Endothelial cell of hepatic sinusoid (primary cell): ENCODE results near the gene TMEM119.

ENCODE experiments used
- in situ Hi-C: cut with HindIII; loops from 2 replicates; pipeline ENCODE4 v1.10.0; 2017; ENCODE audit warnings: low sequenced_read_pairs

The TMEM119 gene

DNA sequence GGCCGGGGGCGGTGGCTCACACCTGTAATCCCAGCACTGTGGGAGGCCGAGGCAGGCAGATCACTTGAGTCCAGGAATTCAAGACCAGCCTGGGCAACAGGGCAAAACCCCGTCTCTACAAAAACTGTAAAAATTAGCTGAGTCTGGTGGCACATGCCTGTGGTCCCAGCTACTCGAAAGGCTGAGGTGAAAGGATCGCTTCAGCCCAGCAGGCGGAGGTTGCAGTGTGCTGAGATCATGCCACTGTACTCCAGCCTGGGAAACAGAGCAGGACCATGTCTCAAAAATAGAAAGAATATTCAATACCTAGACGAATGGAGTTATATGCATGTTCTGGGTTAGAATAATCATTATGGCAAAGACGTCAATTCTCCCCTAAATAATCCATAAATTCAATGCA lies 42.5 kb downstream of the TMEM119 start:
- in situ Hi-C loops = loop anchor here (25.0 kb wide), 1 partner anchor 557 kb away; the partner anchor contains the start of gene ACACB

DNA sequence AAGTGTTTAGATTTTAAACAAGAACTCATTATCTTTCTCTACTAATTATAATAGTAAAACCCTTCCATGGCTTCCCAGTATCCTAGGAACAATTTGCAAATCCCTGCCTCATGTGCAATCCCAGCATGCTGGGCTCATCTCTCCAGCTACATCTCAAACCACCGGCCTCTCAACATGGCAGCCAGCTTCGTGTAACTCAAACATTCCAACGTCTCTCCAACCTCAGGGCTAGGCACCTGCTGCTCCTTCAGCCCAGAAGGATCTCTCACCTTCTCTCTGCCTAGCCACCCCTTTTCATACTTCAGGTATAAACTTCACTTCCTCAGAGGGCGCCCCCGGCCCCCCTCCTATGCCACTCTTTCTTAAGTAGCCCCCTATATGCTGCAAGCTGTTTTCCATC lies 44.1 kb downstream of the TMEM119 start:
- in situ Hi-C loops = loop anchor here (25.0 kb wide), 1 partner anchor 559 kb away; the partner anchor contains the start of gene ACACB

- in situ Hi-C loops = loop anchor here (25.0 kb wide), 1 partner anchor 561 kb away; the partner anchor contains the start of gene ACACB
Observed at GRCh38 chr12:108551535-108551934, 46.3 kb downstream of the TMEM119 start.

- in situ Hi-C loops = no loop called here
Observed at GRCh38 chr12:108548954-108549521, 48.8 kb downstream of the TMEM119 start.

- in situ Hi-C loops = no loop called here
Observed at GRCh38 chr12:108547686-108548085, 50.2 kb downstream of the TMEM119 start.

- in situ Hi-C loops = no loop called here
Observed at GRCh38 chr12:108543652-108544051, 54.2 kb downstream of the TMEM119 start.

GRCh38 chr12:108542320-108542719 lies 55.6 kb downstream of the TMEM119 start:
- in situ Hi-C loops = no loop called here
